ENCODE data around the gene PMVK.

Gene PMVK

GRCh38 chr1:154945962-154946850 is 9.7 kb upstream of the PMVK start:
- DNase-seq: no peak

- no peak for DNase-seq
These were observed 8.8 kb upstream of the PMVK start for GRCh38 chr1:154945160-154945961.

- DNase-seq: no peak
These were observed 8.1 kb upstream of the PMVK start for GRCh38 chr1:154944401-154945159.

GRCh38 chr1:154943649-154944400 is 7.3 kb upstream of the PMVK start:
- peak; percentile 42 for DNase-seq

- DNase-seq: peak; percentile 29
These were observed 5.0 kb upstream of the PMVK start for GRCh38 chr1:154941333-154942013.

- DNase-seq: no peak
These were observed 4.2 kb upstream of the PMVK start for GRCh38 chr1:154940651-154941194.

- no peak for DNase-seq
These were observed 3.7 kb upstream of the PMVK start for GRCh38 chr1:154940213-154940560.

GRCh38 chr1:154938604-154939399 is 2.3 kb upstream of the PMVK start:
- DNase-seq: peak; percentile 10

GRCh38 chr1:154937988-154938386 is 1.5 kb upstream of the PMVK start:
- DNase-seq: peak; percentile 9

- peak; percentile 94 for DNase-seq
These were observed 817 bp upstream of the PMVK start for GRCh38 chr1:154937085-154937987.

GRCh38 chr1:154935749-154936554 is 567 bp downstream of the PMVK start:
- no peak for DNase-seq

GRCh38 chr1:154934358-154934948 is 2.1 kb downstream of the PMVK start:
- no peak for DNase-seq

GRCh38 chr1:154931940-154932487 is 4.5 kb downstream of the PMVK start:
- no peak for DNase-seq

- DNase-seq: no peak
These were observed 10.3 kb downstream of the PMVK start for GRCh38 chr1:154926201-154926600.

GRCh38 chr1:154925335-154926170 is 11.0 kb downstream of the PMVK start:
- DNase-seq: no peak

GRCh38 chr1:154923695-154924094 is 12.8 kb downstream of the PMVK start:
- DNase-seq: no peak

- no peak for DNase-seq
These were observed 23.2 kb downstream of the PMVK start for GRCh38 chr1:154913273-154913672.
